ENCODE data around the gene TPSAB1.
"Not testable (repeated sequence)": the region's sequence is repeated elsewhere in the genome, so short reads cannot be mapped to it uniquely, and the experiment has no call there.

TPSAB1 gene

DNA sequence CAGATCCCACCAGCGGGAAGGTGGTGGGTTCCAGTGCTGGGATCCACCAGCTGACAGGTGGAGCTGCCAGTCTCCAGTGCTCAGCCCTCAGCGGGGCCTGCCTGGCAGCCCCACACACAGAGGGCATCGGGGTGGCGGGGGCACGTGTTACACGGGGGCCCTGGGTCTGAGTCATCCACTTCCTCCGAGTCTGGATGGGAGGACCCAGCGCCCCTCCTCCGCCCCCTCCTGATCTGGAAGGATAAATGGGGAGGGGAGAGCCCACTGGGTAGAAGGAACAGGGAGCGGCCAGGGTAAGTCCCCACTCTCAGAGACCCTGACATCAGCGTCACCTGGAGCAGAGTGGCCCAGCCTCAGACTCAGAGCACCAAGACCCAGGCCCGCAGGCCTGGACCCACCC lies at the start of gene TPSAB1:
Gene TPSAB1 (plus strand): TSS at position 270 of the 400 bp plus-strand sequence. CDS start 234 bp downstream, outside the sequence.
- DNase-seq (ENCODE audit: low spot score) = not testable (repeated sequence)

DNA sequence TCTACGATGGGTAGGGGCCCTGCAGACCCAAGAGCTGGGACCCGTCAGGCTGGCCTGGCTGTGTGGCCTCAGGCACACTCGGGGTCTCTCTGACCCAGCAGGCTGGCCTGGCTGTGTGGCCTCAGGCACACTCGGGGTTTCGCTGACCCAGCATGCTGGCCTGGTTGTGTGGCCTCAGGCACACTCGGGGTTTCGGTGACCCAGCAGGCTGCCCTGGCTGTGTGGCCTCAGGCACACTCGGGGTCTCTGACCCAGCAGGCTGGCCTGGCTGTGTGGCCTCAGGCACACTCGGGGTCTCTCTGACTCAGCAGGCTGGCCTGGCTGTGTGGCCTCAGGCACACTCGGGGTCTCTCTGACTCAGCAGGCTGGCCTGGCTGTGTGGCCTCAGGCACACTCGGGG lies 49.7 kb upstream of the TPSAB1 start:
- DNase-seq (ENCODE audit: low spot score) = not testable (repeated sequence)

GRCh38 chr16:1192384-1193073 lies 48.0 kb upstream of the TPSAB1 start:
- no peak for DNase-seq (ENCODE audit: low spot score)

GRCh38 chr16:1193143-1193824 lies 47.2 kb upstream of the TPSAB1 start:
- no peak for DNase-seq (ENCODE audit: low spot score)

DNA sequence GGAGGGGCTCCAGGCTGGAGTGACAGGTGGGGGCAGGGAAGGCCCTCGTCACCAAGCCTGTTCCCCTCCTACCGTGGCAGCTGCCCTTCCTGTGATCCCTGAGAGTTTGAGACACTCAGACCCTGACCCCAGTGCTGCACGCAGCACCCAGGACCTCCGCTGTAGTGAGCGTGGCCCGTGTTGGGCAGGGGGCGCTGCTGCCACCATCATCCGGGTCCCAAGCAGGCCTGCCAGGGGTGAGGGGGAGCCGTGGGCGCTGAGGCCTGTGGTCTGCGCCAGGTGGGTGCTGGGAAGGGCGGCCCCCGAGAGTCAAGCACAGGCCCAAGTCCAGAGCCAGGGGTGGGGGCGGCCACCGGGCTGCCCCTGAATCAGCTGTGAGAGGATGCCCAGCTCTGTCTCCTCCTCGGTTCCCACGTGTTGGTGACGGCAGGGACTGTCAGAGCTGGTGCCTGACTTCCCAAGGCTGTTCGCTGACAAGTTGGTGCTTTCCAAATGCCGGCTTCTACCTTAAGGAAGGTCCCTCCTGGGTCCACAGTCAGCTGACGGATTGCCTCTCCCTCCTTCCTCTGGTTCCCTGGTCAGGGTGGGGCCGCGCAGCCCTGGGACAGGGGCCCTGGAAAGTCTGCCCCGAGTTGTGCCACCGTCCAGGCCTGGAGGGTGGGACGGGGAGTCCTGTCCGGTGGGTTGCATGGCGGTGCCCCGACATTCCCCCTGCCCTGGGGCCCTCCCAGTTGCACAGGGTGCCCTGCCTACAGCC lies 46.5 kb upstream of the TPSAB1 start:
- no peak for DNase-seq (ENCODE audit: low spot score)

DNA sequence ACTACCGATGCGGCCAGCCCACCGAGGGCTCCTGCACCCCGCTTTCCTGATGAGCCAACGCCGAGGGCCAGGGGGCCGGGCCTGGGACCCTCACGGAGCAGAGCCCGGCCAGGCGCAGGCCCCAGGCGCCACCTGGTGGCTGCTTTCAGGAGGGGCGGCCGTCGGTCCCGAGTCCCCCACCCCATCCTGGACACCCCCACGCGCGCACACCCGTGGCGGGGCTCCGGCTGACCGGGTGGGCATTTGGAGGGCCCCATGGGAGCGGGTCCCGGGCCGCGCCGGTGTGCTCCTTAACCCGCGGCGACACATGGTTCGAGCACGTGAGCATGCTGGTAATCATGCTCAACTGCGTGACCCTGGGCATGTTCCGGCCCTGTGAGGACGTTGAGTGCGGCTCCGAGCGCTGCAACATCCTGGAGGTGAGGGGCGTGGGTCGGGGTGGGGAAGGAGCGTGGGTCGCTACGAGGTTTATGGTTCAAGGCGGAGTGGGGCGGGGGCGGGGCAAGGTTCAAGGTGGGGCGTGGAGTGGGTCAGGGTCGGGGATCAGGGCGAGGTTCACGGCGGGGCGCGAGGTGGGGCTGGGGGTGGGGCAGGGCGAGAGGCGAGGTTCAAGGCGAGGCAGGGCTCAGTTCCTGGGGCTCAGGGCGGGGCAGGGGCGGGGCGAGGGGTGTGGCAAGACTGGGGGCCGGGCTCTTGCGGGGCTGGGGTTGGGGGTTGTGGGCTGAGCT lies 45.7 kb upstream of the TPSAB1 start:
- peak; percentile 74 for DNase-seq (ENCODE audit: low spot score)

- DNase-seq (ENCODE audit: low spot score) = no peak
These were observed 45.2 kb upstream of the TPSAB1 start for GRCh38 chr16:1195393-1195666.

DNA sequence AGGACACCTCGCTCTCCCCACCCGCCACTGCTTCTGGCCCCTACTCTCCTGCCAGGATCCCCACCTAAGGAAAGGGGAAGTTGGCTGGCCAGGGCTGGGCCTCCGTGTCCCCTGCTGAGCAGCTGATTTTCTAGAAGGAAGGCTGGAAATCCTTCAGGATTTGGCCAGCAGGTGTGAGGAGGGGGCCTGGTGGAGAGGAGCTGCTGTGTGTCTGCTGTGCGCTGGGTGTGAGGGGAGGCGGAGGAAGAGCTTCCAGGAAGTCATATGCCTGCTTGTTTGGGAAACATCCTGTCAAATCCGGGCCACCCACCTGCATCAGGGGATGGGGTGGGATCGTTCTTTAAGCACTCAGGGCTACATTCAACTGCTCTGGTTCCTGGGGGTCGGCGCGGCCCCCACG lies 44.0 kb upstream of the TPSAB1 start:
- DNase-seq (ENCODE audit: low spot score) = no peak

DNA sequence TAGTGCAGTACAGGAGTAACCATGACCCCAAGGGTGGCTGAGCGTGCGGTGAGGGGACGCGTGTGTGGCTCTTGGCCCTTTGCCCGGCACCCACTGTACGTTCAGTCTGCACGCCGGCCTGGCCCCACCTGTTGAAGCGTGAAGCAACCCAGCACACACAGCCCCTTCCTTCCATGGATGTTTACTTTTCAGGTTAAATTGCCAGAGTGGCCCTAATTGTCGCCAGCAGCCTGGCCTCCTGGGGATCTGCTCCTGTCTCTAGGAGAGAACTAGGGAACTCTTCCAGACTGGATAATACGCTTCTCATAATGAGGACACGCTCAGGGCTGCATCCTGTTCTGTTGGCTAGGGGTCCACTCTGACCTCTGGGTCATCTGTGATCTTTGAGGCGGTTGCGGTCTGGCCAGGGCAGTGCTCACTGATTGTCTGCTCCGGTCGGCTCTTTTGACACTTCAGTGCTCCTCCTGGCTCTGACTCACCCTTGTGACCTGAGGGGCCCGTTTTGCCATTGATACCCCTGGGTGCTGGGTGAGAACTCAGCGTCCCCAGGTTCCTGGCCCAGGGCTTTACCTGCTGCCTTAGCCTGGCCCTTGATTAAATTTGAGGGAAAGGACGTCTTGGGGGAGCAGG lies 43.2 kb upstream of the TPSAB1 start:
- no peak for DNase-seq (ENCODE audit: low spot score)

- no peak for DNase-seq (ENCODE audit: low spot score)
These were observed 42.3 kb upstream of the TPSAB1 start for GRCh38 chr16:1198194-1198593.

GRCh38 chr16:1198671-1199346 lies 41.7 kb upstream of the TPSAB1 start:
- not testable (repeated sequence) for DNase-seq (ENCODE audit: low spot score)

DNA sequence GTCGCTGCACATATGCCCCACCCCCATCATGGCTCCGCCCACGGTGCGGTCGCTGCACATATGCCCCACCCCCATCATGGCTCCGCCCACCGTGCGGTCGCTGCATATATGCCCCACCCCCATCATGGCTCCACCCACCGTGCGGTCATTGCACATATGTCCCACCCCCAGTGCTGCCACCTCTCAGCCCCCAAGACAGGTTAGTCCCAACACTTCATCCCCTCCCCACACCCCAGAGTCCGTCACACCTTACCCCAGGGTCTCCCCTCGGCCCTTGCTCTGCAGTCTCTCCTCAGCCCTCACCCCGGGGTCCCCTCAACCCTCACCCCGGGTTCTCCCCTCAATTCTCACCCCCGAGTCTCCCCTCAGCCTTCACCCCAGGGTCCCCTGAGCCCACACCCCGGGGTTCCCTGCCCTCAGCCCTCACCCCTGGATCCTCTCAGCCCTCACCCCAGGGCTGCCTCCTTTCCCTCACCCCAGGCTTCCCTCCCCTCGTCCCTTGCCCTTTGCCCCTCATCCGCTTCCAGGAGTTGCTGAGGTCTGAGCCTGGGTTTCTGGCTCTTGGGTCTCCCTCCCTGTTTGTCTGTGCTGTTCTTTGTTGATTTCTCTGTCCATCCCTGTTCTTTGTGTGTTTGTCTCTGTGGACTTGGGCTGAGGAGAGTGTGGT lies 41.0 kb upstream of the TPSAB1 start:
- DNase-seq (ENCODE audit: low spot score) = no peak

GRCh38 chr16:1200014-1200627 lies 40.4 kb upstream of the TPSAB1 start:
- DNase-seq (ENCODE audit: low spot score) = no peak

GRCh38 chr16:1201444-1201843 lies 39.1 kb upstream of the TPSAB1 start:
- DNase-seq (ENCODE audit: low spot score) = no peak

- DNase-seq (ENCODE audit: low spot score) = no peak
These were observed 38.2 kb upstream of the TPSAB1 start for GRCh38 chr16:1202274-1202673.

- no peak for DNase-seq (ENCODE audit: low spot score)
These were observed 35.6 kb upstream of the TPSAB1 start for GRCh38 chr16:1204933-1205332.

- no peak for DNase-seq (ENCODE audit: low spot score)
These were observed 34.2 kb upstream of the TPSAB1 start for GRCh38 chr16:1206326-1206725.

DNA sequence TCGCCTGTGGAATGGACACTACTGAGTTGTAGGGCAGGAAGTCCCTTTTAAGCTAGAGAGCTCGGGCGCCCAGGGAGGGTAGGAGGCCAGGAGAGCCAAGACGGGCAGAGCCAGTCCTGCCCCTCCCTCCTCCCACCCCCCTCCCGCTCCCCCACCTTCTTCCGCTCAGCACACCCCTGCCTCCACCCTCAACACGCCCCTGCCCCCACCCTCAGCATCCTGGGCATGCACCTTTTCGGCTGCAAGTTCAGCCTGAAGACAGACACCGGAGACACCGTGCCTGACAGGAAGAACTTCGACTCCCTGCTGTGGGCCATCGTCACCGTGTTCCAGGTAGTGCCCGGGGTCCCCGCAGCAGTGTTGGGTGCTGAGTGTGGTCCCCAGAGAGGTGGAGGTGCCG lies 33.7 kb upstream of the TPSAB1 start:
- DNase-seq (ENCODE audit: low spot score) = no peak

- DNase-seq (ENCODE audit: low spot score) = no peak
These were observed 32.2 kb upstream of the TPSAB1 start for GRCh38 chr16:1208239-1208830.

DNA sequence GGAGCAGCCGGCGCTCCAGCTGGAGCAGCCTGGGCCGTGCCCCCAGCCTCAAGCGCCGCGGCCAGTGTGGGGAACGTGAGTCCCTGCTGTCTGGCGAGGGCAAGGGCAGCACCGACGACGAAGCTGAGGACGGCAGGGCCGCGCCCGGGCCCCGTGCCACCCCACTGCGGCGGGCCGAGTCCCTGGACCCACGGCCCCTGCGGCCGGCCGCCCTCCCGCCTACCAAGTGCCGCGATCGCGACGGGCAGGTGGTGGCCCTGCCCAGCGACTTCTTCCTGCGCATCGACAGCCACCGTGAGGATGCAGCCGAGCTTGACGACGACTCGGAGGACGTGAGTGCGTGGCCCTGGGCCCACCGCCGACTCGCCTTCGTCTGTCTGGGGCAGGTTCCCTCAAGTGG lies 31.4 kb upstream of the TPSAB1 start:
- no peak for DNase-seq (ENCODE audit: low spot score)

All from GM03348 (cell line).